ENCODE data around the gene CCDC59.

CCDC59 gene

DNA sequence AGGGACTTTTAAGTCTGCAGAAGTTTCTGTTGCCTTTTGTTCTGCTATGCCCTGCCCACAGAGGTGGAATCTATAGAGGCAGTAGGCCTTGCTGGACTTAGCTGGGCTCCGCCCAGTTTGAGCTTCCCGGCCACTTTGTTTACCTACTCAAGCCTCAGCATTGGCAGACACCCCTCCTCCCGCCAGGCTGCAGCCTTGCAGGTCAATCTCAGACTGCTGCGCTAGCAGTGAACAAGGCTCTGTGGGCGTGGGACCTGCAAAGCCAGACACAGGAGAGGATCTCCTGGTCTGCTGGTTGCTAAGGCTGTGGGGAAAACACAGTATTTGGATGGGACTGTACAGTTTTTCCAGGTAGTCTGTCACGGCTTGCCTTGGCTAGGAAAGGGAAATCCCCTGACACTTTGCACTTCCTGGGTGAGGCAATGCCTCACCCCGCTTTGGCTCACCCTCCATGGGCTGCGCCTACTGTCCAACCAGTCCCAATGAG is 43.7 kb downstream of the CCDC59 start:
- no peak for DNase-seq (ENCODE audit: low spot score)

Measured in hepatic stellate cell (primary cell).